ENCODE measurements around the gene ZNF644. TPM values are rescaled to one million over a fixed set of nuclear protein-coding genes. Genes with fewer than 3 reads are reported as not detected.
A peak's percentile ranks its signal among the peaks of the same experiment; 100 is the strongest.
"Not testable (repeated sequence)": the region's sequence is repeated elsewhere in the genome, so short reads cannot be mapped to it uniquely, and the experiment has no call there.

ZNF644 gene
- polyA plus RNA-seq (ENCODE audit: insufficient read length in 12 of 12): 10 to 100 TPM in 11 of 12 donors, not detected in 1; 36.1 to 63.2 (median 46.5) TPM
- long read RNA-seq, donor 1, transcript ZNF644-211 (3 exons, 514 nt): major isoform, 11 of 21 reads
- long read RNA-seq, donor 1, partial matches to known transcripts: 0 of 21 reads
- long read RNA-seq, donor 1, other reads (novel, unspliced or antisense): 8 of 21 reads
- long read RNA-seq, donor 2, full-length matches to known transcripts: 4 of 4 reads
- long read RNA-seq, donor 2, partial matches to known transcripts: 0 of 4 reads
- long read RNA-seq, donor 2, other reads (novel, unspliced or antisense): 0 of 4 reads
- long read RNA-seq, donor 3, partial matches to known transcripts: 0 of 5 reads
- long read RNA-seq, donor 3, other reads (novel, unspliced or antisense): 0 of 5 reads
- long read RNA-seq, donor 4, partial matches to known transcripts: 0 of 4 reads
- long read RNA-seq, donor 4, other reads (novel, unspliced or antisense): 0 of 4 reads
- long read RNA-seq, donor 5, full-length matches to known transcripts: 14 of 14 reads
- long read RNA-seq, donor 5, partial matches to known transcripts: 0 of 14 reads
- long read RNA-seq, donor 5, other reads (novel, unspliced or antisense): 0 of 14 reads
- long read RNA-seq, donor 6, partial matches to known transcripts: 0 of 2 reads
- long read RNA-seq, donor 6, other reads (novel, unspliced or antisense): 0 of 2 reads
- long read RNA-seq, donor 7, partial matches to known transcripts: 0 of 4 reads
- long read RNA-seq, donor 7, other reads (novel, unspliced or antisense): 0 of 4 reads
- long read RNA-seq, donor 8, full-length matches to known transcripts: 12 of 17 reads
- long read RNA-seq, donor 8, partial matches to known transcripts: 5 of 17 reads
- long read RNA-seq, donor 8, other reads (novel, unspliced or antisense): 0 of 17 reads
- long read RNA-seq, donor 9, transcript ZNF644-211 (3 exons, 514 nt): major isoform, 5 of 5 reads
- long read RNA-seq, donor 9, partial matches to known transcripts: 0 of 5 reads
- long read RNA-seq, donor 9, other reads (novel, unspliced or antisense): 0 of 5 reads
- long read RNA-seq, donor 10, full-length matches to known transcripts: 7 of 13 reads
- long read RNA-seq, donor 10, partial matches to known transcripts: 6 of 13 reads
- long read RNA-seq, donor 10, other reads (novel, unspliced or antisense): 0 of 13 reads
- long read RNA-seq, donor 11, full-length matches to known transcripts: 8 of 8 reads
- long read RNA-seq, donor 11, partial matches to known transcripts: 0 of 8 reads
- long read RNA-seq, donor 11, other reads (novel, unspliced or antisense): 0 of 8 reads

GRCh38 chr1:91021686-91022517, at the start of gene ZNF644:
ZNF644 (minus strand) TSS chr1:91022035; CDS start chr1:90982353, 39,682 bp downstream.
- peak; percentile 93 for DNase-seq

GRCh38 chr1:91070298-91070697, 48.5 kb upstream of the ZNF644 start:
- no peak for DNase-seq

GRCh38 chr1:91066538-91066937, 44.7 kb upstream of the ZNF644 start:
- no peak for DNase-seq

- no peak for DNase-seq
Observed at GRCh38 chr1:91065337-91065736, 43.5 kb upstream of the ZNF644 start.

- not testable (repeated sequence) for DNase-seq
Observed at GRCh38 chr1:91063403-91063802, 41.6 kb upstream of the ZNF644 start.

- no peak for DNase-seq
Observed at GRCh38 chr1:91059157-91059556, 37.3 kb upstream of the ZNF644 start.

GRCh38 chr1:91057784-91058183, 35.9 kb upstream of the ZNF644 start:
- DNase-seq: no peak

- no peak for DNase-seq
Observed at GRCh38 chr1:91054780-91055481, 33.1 kb upstream of the ZNF644 start.

- no peak for DNase-seq
Observed at GRCh38 chr1:91053630-91054029, 31.8 kb upstream of the ZNF644 start.

GRCh38 chr1:91049551-91049950, 27.7 kb upstream of the ZNF644 start:
- DNase-seq: not testable (repeated sequence)

GRCh38 chr1:91046766-91047165, 24.9 kb upstream of the ZNF644 start:
- DNase-seq: no peak

- DNase-seq: no peak
Observed at GRCh38 chr1:91045284-91045683, 23.4 kb upstream of the ZNF644 start.

- not testable (repeated sequence) for DNase-seq
Observed at GRCh38 chr1:91044776-91045175, 22.9 kb upstream of the ZNF644 start.

GRCh38 chr1:91042372-91042771, 20.5 kb upstream of the ZNF644 start:
- DNase-seq: not testable (repeated sequence)

- DNase-seq: no peak
Observed at GRCh38 chr1:91038582-91038981, 16.7 kb upstream of the ZNF644 start.

- DNase-seq: peak; percentile 76
Observed at GRCh38 chr1:91036894-91037829, 15.3 kb upstream of the ZNF644 start.

GRCh38 chr1:91032349-91032748, 10.5 kb upstream of the ZNF644 start:
- no peak for DNase-seq

- DNase-seq: no peak
Observed at GRCh38 chr1:91031081-91031480, 9.2 kb upstream of the ZNF644 start.

GRCh38 chr1:91026777-91027176, 4.9 kb upstream of the ZNF644 start:
- DNase-seq: no peak

Data from muscle of arm (tissue), 14 donors.